WTC11 (cell line): ENCODE measurements around the gene CCDC141.

Experiments used
- AR ChIP-seq: fragments of 250-450 bp; sonication (Bioruptor Pico); IDR thresholded peaks from 2 replicates; pipeline ENCODE4 v1.9.0; 2021; ENCODE audit warnings: mild to moderate bottlenecking
- CDX4 ChIP-seq: fragments of 250-450 bp; sonication (Bioruptor Pico); IDR thresholded peaks from 2 replicates; pipeline ENCODE4 v1.9.0; 2021; ENCODE audit warnings: moderate library complexity, mild to moderate bottlenecking, inconsistent platforms, borderline replicate concordance
- ESRRA ChIP-seq: sonication (generic); formaldehyde crosslinking; IDR thresholded peaks from 2 replicates; pipeline ENCODE4 v1.8.1; 2022; ENCODE audit warnings: mild to moderate bottlenecking, missing genetic modification reagents, borderline replicate concordance
- TCF7 ChIP-seq: sonication (generic); formaldehyde crosslinking; IDR thresholded peaks from 2 replicates; pipeline ENCODE4 v1.8.0; 2022; ENCODE audit warnings: mild to moderate bottlenecking, low read depth, missing genetic modification reagents, moderate library complexity
- ZNF138 ChIP-seq: sonication (generic); formaldehyde crosslinking; conservative IDR thresholded peaks from 2 replicates; pipeline ENCODE4 v1.8.1; 2022; ENCODE audit warnings: mild to moderate bottlenecking, moderate library complexity, missing genetic modification reagents
- ZNF263 ChIP-seq: sonication (generic); formaldehyde crosslinking; IDR thresholded peaks from 2 replicates; pipeline ENCODE4 v1.8.1; 2022; ENCODE audit warnings: low read depth, mild to moderate bottlenecking, moderate library complexity, missing genetic modification reagents
- TF ChIP-seq, protein P1 (sequence below): fragments of 200-600 bp; IDR thresholded peaks from 2 replicates; pipeline ENCODE4 v1.8.0; 2022; ENCODE audit warnings: antibody characterized with exemption
- TF ChIP-seq, protein P2 (sequence below): sonication (generic); formaldehyde crosslinking; IDR thresholded peaks from 2 replicates; pipeline ENCODE4 v1.8.0; 2022; ENCODE audit warnings: mild to moderate bottlenecking, missing genetic modification reagents
- TF ChIP-seq, protein P3 (sequence below): sonication (generic); formaldehyde crosslinking; IDR thresholded peaks from 2 replicates; pipeline ENCODE4 v1.8.1; 2022; ENCODE audit warnings: missing genetic modification reagents, borderline replicate concordance

- TF ChIP-seq CDX4 (CRISPR knock-in tag) = no peak
- TF ChIP-seq, protein P1, sequence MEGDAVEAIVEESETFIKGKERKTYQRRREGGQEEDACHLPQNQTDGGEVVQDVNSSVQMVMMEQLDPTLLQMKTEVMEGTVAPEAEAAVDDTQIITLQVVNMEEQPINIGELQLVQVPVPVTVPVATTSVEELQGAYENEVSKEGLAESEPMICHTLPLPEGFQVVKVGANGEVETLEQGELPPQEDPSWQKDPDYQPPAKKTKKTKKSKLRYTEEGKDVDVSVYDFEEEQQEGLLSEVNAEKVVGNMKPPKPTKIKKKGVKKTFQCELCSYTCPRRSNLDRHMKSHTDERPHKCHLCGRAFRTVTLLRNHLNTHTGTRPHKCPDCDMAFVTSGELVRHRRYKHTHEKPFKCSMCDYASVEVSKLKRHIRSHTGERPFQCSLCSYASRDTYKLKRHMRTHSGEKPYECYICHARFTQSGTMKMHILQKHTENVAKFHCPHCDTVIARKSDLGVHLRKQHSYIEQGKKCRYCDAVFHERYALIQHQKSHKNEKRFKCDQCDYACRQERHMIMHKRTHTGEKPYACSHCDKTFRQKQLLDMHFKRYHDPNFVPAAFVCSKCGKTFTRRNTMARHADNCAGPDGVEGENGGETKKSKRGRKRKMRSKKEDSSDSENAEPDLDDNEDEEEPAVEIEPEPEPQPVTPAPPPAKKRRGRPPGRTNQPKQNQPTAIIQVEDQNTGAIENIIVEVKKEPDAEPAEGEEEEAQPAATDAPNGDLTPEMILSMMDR = no peak
- no peak for TF ChIP-seq ESRRA (CRISPR knock-in tag)
- TF ChIP-seq, protein P2, sequence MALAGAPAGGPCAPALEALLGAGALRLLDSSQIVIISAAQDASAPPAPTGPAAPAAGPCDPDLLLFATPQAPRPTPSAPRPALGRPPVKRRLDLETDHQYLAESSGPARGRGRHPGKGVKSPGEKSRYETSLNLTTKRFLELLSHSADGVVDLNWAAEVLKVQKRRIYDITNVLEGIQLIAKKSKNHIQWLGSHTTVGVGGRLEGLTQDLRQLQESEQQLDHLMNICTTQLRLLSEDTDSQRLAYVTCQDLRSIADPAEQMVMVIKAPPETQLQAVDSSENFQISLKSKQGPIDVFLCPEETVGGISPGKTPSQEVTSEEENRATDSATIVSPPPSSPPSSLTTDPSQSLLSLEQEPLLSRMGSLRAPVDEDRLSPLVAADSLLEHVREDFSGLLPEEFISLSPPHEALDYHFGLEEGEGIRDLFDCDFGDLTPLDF = no peak
- TF ChIP-seq ZNF263 (CRISPR knock-in tag) = no peak
- TF ChIP-seq, protein P3, sequence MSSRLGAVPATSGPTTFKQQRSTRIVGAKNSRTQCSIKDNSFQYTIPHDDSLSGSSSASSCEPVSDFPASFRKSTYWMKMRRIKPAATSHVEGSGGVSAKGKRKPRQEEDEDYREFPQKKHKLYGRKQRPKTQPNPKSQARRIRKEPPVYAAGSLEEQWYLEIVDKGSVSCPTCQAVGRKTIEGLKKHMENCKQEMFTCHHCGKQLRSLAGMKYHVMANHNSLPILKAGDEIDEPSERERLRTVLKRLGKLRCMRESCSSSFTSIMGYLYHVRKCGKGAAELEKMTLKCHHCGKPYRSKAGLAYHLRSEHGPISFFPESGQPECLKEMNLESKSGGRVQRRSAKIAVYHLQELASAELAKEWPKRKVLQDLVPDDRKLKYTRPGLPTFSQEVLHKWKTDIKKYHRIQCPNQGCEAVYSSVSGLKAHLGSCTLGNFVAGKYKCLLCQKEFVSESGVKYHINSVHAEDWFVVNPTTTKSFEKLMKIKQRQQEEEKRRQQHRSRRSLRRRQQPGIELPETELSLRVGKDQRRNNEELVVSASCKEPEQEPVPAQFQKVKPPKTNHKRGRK (CRISPR knock-in tag) = no peak
- no peak for TF ChIP-seq AR (CRISPR knock-in tag)
- TF ChIP-seq ZNF138 (CRISPR knock-in tag) = no peak
- TF ChIP-seq TCF7 (CRISPR knock-in tag) = no peak
Measured at GRCh38 chr2:179068991-179069643, 19.2 kb upstream of the CCDC141 start.
